Suprapubic skin (tissue), 4 donors: ENCODE data around the gene UGT1A6.

Experiments used
- CTCF ChIP-seq, 2 donors: fragments of 200-600 bp in 1 of 2; fragments of 450-650 bp in 1 of 2; sonication (generic) in 1 of 2; IDR thresholded peaks; one replicate each; pipeline ENCODE4 v1.5.1; 2016 to 2019; ENCODE audit warnings: antibody characterized with exemption in 2 of 2, mild to moderate bottlenecking in 1 of 2, moderate library complexity in 1 of 2
- EP300 ChIP-seq: sonication (generic); formaldehyde crosslinking; IDR thresholded peaks from one replicate; pipeline ENCODE4 v1.6.1; 2017; ENCODE audit warnings: antibody characterized with exemption
- POLR2A ChIP-seq, 2 donors: fragments of 450-650 bp; IDR thresholded peaks; one replicate each; pipeline ENCODE4 v1.6.1; 2017; ENCODE audit warnings: antibody characterized with exemption in 2 of 2, mild to moderate bottlenecking in 2 of 2, moderate library complexity in 2 of 2
- POLR2AphosphoS5 ChIP-seq, 3 donors: sonication (generic); formaldehyde crosslinking; IDR thresholded peaks; one replicate each; pipeline ENCODE4 v1.6.1; 2017; ENCODE audit warnings: antibody characterized with exemption in 3 of 3

- TF ChIP-seq POLR2AphosphoS5 (IDR thresholded peaks at IDR 0.05), result no peak
- TF ChIP-seq CTCF (IDR thresholded peaks at IDR 0.05), result no peak
- no peak for TF ChIP-seq POLR2A (IDR thresholded peaks at IDR 0.05)
- TF ChIP-seq EP300, result no peak
Measured at GRCh38 chr2:233754872-233755611, 62.4 kb downstream of the UGT1A6 start.
